GM23338 (cell line): ENCODE results near the gene TERC. TPM values are rescaled to one million over a fixed set of nuclear protein-coding genes. Genes with fewer than 3 reads are reported as not detected.

Experiments
- ATAC-seq: fragments of 200-7000 bp; cut with Tn5 transposase; 3 replicates; pipeline ENCODE4 v1.9.1; 2020
- DNase-seq: peaks from one replicate; pipeline ENCODE4 v3.0.0-alpha.2; 2015; ENCODE audit warnings: low spot score
- H2AFZ ChIP-seq: fragments of 200-600 bp; sonication (generic); 2 replicates; pipeline ENCODE4 v1.8.0; 2016; ENCODE audit warnings: antibody characterized with exemption, mild to moderate bottlenecking, moderate library complexity
- H3F3A ChIP-seq: fragments of 200-600 bp; sonication (generic); replicated peaks from 2 replicates; pipeline ENCODE4 v1.8.0; 2017; ENCODE audit warnings: antibody characterized with exemption, mixed run types, low read depth
- H3K27ac ChIP-seq: fragments of 200-600 bp; sonication (generic); 2 replicates; pipeline ENCODE4 v1.6.1; 2016; ENCODE audit warnings: low read depth
- H3K27me3 ChIP-seq: fragments of 200-600 bp; sonication (generic); 2 replicates; pipeline ENCODE4 v1.8.0; 2016; ENCODE audit warnings: mild to moderate bottlenecking, mixed run types, moderate library complexity; ENCODE audit not compliant: insufficient read depth
- H3K36me3 ChIP-seq: fragments of 200-600 bp; sonication (generic); 2 replicates; pipeline ENCODE4 v1.8.0; 2016; ENCODE audit warnings: mild to moderate bottlenecking; ENCODE audit not compliant: insufficient read depth
- H3K4me1 ChIP-seq: fragments of 200-600 bp; sonication (generic); 2 replicates; pipeline ENCODE4 v1.8.0; 2016; ENCODE audit warnings: mild to moderate bottlenecking, moderate library complexity; ENCODE audit not compliant: insufficient read depth
- H3K4me2 ChIP-seq: fragments of 200-600 bp; sonication (generic); 2 replicates; pipeline ENCODE4 v1.7.1; 2017; ENCODE audit warnings: mixed run types
- H3K4me3 ChIP-seq: fragments of 200-600 bp; sonication (generic); 2 replicates; pipeline ENCODE4 v1.6.1; 2016; ENCODE audit warnings: mixed run types
- H3K79me2 ChIP-seq: fragments of 200-600 bp; sonication (generic); replicated peaks from 2 replicates; pipeline ENCODE4 v1.8.0; 2017; ENCODE audit warnings: mild to moderate bottlenecking; ENCODE audit not compliant: insufficient read depth
- H3K9me2 ChIP-seq: fragments of 200-600 bp; sonication (generic); 2 replicates; pipeline ENCODE4 v1.8.0; 2017; ENCODE audit not compliant: insufficient read depth
- H4K20me1 ChIP-seq: fragments of 200-600 bp; sonication (generic); replicated peaks from 2 replicates; pipeline ENCODE4 v1.8.0; 2017; ENCODE audit warnings: mild to moderate bottlenecking; ENCODE audit not compliant: insufficient read depth
- H3K27ac Mint-ChIP-seq: 2 replicates; pipeline ENCODE4 v1.8.0; 2020; ENCODE audit warnings: inconsistent platforms, mild to moderate bottlenecking, moderate library complexity, mixed read lengths
- H3K27me3 Mint-ChIP-seq: 3 replicates; pipeline ENCODE4 v1.8.0; 2022; ENCODE audit warnings: low read depth, mild to moderate bottlenecking, moderate library complexity, mixed read lengths, inconsistent platforms; ENCODE audit not compliant: insufficient read depth, poor library complexity
- H3K36me3 Mint-ChIP-seq: 3 replicates; pipeline ENCODE4 v1.8.0; 2021; ENCODE audit warnings: low read depth, mild to moderate bottlenecking, inconsistent platforms, moderate library complexity, mixed read lengths
- H3K4me1 Mint-ChIP-seq: 3 replicates; pipeline ENCODE4 v1.8.0; 2020; ENCODE audit warnings: mild to moderate bottlenecking, inconsistent platforms, mixed read lengths
- H3K4me3 Mint-ChIP-seq: 3 replicates; pipeline ENCODE4 v1.8.0; 2021; ENCODE audit warnings: moderate library complexity, mild to moderate bottlenecking, inconsistent platforms, mixed read lengths
- H3K9me3 Mint-ChIP-seq: 3 replicates; pipeline ENCODE4 v1.8.0; 2020; ENCODE audit warnings: moderate library complexity, mild to moderate bottlenecking, inconsistent platforms, mixed read lengths
- CREB1 ChIP-seq: fragments of 250-450 bp; sonication (Bioruptor Pico); IDR thresholded peaks from 2 replicates; pipeline ENCODE4 v1.5.0; 2020; ENCODE audit warnings: low read depth, mild to moderate bottlenecking, moderate library complexity
- EZH2phosphoT487 ChIP-seq: fragments of 200-600 bp; sonication (generic); IDR thresholded peaks from one replicate; pipeline ENCODE4 v1.8.1; 2018; ENCODE audit warnings: antibody characterized with exemption; ENCODE audit not compliant: unreplicated experiment
- JUNB ChIP-seq: IDR thresholded peaks from one replicate; pipeline ENCODE4 v1.6.1; 2016; ENCODE audit warnings: antibody characterized with exemption; ENCODE audit not compliant: unreplicated experiment
- NANOG ChIP-seq: IDR thresholded peaks from 2 replicates; pipeline ENCODE4 v1.6.1; 2016; ENCODE audit warnings: antibody characterized with exemption, borderline replicate concordance
- POLR2AphosphoS5 ChIP-seq: IDR thresholded peaks from 2 replicates; pipeline ENCODE4 v1.6.1; 2016; ENCODE audit warnings: antibody characterized with exemption, low read depth
- ZNF114 ChIP-seq: fragments of 250-450 bp; sonication (Bioruptor Pico); IDR thresholded peaks from 2 replicates; pipeline ENCODE4 v1.5.0; 2020; ENCODE audit warnings: mild to moderate bottlenecking, moderate library complexity
- ZNF331 ChIP-seq: fragments of 250-450 bp; sonication (Bioruptor Pico); IDR thresholded peaks from 2 replicates; pipeline ENCODE4 v1.5.0; 2020; ENCODE audit warnings: low read depth, mild to moderate bottlenecking, moderate library complexity
- polyA plus RNA-seq: library from polyadenylated mRNA; unstranded; fragments of >200 nt; fragmentation: Nextera tagmentation; extraction: Ambion mirVana; gene quantifications from 2 replicates; pipeline ENCODE4 v1.2.1, GENCODE V29; 2016
- total RNA-seq: library from RNA; depleted of rRNA; stranded (reverse); fragments of >200 nt; shearing (Covaris generic); gene quantifications from 2 replicates; pipeline ENCODE4 v1.2.3, GENCODE V29; 2014
- TF ChIP-seq, protein P1 (sequence below): fragments of 250-450 bp; sonication (Bioruptor Pico); IDR thresholded peaks from 2 replicates; pipeline ENCODE4 v1.5.0; 2020; ENCODE audit warnings: mild to moderate bottlenecking, moderate library complexity
- TF ChIP-seq, protein P2 (sequence below): IDR thresholded peaks from 2 replicates; pipeline ENCODE4 v1.6.1; 2016; ENCODE audit warnings: antibody characterized with exemption

The TERC gene
- total and polyA plus RNA-seq, 2 experiments from 2014 or later, result 1.7 to 206 TPM

DNA sequence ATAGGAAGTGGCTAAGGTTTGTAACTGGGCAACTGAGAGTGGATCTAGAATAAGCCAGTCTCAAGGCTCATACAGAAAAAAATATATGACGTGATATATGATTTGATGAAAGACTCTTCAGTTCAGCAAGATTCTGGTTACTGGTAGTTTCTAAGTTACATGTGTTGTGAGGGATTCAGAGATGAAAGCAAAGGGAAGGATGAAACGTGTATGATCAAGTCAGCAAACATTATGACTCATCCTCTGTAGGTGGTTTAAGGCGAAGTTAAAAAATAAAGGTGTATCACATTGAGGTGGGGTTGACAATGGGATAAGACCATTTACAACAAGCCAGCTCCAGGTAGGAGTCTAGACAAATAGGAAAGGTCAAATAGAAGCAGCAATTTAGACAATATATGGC is 16.2 kb downstream of the TERC start (continued):
- no peak for TF ChIP-seq POLR2AphosphoS5
- no peak for TF ChIP-seq ZNF114 (CRISPR knock-in tag)
- no peak for TF ChIP-seq CREB1 (CRISPR knock-in tag)
- no peak for TF ChIP-seq ZNF331 (CRISPR knock-in tag)
- no peak for TF ChIP-seq JUNB

DNA sequence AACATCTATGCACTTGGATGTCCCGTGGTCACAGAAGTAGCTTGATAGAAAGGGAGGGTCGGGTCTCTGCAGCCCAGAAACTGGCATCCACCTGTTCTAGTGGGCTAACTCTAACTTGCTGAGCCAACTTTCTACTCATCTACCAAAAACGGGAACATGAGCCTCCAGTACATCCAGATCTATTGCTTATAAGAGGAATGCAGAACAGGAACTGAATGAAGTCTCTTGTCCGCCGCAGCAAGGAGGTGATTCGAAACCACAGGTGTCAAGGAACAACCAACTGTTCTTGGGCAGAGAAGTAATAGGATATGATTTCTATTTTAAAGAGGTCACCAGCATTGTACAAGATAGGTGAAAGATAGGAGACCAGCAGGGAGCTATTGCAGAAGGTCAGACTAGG is 17.9 kb downstream of the TERC start:
- Mint-ChIP-seq H3K27ac (no peak overlapping the region), H3K4me3 (no peak overlapping the region), H3K36me3 (no peaks in the 10 kb centered on the region), H3K9me3 (no peaks in the 10 kb centered on the region), H3K4me1 (peaks cover 16% of the 10 kb centered on the region; the same call in 2 of the 3 replicates), H3K27me3 (no peaks in the 10 kb centered on the region)
- Histone ChIP-seq H3K4me3 (no peak overlapping the region), H3K36me3 (no peaks in the 10 kb centered on the region), H3K4me1 (peaks cover 16% of the 10 kb centered on the region), H4K20me1 (no peaks in the 10 kb centered on the region), H2AFZ (no peak overlapping the region), H3K9me2 (no peaks in the 10 kb centered on the region), H3K27me3 (no peaks in the 10 kb centered on the region), H3K4me2 (no peak overlapping the region), H3K79me2 (no peaks in the 10 kb centered on the region), H3K27ac (no peak overlapping the region), H3F3A (no peaks in the 10 kb centered on the region)
- TF ChIP-seq, protein P1, sequence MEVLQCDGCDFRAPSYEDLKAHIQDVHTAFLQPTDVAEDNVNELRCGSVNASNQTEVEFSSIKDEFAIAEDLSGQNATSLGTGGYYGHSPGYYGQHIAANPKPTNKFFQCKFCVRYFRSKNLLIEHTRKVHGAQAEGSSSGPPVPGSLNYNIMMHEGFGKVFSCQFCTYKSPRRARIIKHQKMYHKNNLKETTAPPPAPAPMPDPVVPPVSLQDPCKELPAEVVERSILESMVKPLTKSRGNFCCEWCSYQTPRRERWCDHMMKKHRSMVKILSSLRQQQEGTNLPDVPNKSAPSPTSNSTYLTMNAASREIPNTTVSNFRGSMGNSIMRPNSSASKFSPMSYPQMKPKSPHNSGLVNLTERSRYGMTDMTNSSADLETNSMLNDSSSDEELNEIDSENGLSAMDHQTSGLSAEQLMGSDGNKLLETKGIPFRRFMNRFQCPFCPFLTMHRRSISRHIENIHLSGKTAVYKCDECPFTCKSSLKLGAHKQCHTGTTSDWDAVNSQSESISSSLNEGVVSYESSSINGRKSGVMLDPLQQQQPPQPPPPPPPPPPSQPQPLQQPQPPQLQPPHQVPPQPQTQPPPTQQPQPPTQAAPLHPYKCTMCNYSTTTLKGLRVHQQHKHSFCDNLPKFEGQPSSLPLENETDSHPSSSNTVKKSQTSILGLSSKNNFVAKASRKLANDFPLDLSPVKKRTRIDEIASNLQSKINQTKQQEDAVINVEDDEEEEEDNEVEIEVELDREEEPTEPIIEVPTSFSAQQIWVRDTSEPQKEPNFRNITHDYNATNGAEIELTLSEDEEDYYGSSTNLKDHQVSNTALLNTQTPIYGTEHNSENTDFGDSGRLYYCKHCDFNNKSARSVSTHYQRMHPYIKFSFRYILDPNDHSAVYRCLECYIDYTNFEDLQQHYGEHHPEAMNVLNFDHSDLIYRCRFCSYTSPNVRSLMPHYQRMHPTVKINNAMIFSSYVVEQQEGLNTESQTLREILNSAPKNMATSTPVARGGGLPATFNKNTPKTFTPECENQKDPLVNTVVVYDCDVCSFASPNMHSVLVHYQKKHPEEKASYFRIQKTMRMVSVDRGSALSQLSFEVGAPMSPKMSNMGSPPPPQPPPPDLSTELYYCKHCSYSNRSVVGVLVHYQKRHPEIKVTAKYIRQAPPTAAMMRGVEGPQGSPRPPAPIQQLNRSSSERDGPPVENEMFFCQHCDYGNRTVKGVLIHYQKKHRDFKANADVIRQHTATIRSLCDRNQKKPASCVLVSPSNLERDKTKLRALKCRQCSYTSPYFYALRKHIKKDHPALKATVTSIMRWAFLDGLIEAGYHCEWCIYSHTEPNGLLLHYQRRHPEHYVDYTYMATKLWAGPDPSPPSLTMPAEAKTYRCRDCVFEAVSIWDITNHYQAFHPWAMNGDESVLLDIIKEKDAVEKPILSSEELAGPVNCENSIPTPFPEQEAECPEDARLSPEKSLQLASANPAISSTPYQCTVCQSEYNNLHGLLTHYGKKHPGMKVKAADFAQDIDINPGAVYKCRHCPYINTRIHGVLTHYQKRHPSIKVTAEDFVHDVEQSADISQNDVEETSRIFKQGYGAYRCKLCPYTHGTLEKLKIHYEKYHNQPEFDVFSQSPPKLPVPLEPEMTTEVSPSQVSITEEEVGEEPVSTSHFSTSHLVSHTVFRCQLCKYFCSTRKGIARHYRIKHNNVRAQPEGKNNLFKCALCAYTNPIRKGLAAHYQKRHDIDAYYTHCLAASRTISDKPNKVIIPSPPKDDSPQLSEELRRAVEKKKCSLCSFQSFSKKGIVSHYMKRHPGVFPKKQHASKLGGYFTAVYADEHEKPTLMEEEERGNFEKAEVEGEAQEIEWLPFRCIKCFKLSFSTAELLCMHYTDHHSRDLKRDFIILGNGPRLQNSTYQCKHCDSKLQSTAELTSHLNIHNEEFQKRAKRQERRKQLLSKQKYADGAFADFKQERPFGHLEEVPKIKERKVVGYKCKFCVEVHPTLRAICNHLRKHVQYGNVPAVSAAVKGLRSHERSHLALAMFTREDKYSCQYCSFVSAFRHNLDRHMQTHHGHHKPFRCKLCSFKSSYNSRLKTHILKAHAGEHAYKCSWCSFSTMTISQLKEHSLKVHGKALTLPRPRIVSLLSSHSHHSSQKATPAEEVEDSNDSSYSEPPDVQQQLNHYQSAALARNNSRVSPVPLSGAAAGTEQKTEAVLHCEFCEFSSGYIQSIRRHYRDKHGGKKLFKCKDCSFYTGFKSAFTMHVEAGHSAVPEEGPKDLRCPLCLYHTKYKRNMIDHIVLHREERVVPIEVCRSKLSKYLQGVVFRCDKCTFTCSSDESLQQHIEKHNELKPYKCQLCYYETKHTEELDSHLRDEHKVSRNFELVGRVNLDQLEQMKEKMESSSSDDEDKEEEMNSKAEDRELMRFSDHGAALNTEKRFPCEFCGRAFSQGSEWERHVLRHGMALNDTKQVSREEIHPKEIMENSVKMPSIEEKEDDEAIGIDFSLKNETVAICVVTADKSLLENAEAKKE (CRISPR knock-in tag), result no peak
- TF ChIP-seq CREB1 (CRISPR knock-in tag) (no peak), EZH2phosphoT487 (no peak), NANOG (no peak)
- TF ChIP-seq, protein P2, sequence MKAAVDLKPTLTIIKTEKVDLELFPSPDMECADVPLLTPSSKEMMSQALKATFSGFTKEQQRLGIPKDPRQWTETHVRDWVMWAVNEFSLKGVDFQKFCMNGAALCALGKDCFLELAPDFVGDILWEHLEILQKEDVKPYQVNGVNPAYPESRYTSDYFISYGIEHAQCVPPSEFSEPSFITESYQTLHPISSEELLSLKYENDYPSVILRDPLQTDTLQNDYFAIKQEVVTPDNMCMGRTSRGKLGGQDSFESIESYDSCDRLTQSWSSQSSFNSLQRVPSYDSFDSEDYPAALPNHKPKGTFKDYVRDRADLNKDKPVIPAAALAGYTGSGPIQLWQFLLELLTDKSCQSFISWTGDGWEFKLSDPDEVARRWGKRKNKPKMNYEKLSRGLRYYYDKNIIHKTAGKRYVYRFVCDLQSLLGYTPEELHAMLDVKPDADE, result no peak
- no peak for DNase-seq
- ATAC-seq, result no peak
